ENCODE data around the gene F2RL3. TPM values are rescaled to one million over a fixed set of nuclear protein-coding genes. Genes with fewer than 3 reads are reported as not detected.

F2RL3 gene
- total and polyA plus RNA-seq, 3 donors from 2014 or later = 4.4 to 6.9 (median 4.6) TPM

GRCh38 chr19:16919496-16919895 lies 30.7 kb downstream of the F2RL3 start:
- no peaks in the 10 kb centered on the region for H3K9me3 ChIP-seq
- intact Hi-C loops (cut with DNase I; ENCODE audit: low total_unique reads) = no loop called here
- no peak for DNase-seq
- no peak overlapping the region for H3K4me3 ChIP-seq
- H3K4me1 ChIP-seq = no peaks in the 10 kb centered on the region
- H3K27me3 ChIP-seq = no peaks in the 10 kb centered on the region
- H3K36me3 ChIP-seq (ENCODE audit: low read depth, missing control alignments) = no peaks in the 10 kb centered on the region
- H3K27ac ChIP-seq = no peak overlapping the region
- WGBS, 2 donors = 78 to 81% methylated on average over 4 of the region's 4 CpGs
- TF ChIP-seq CTCF (IDR thresholded peaks at IDR 0.05) = no peak
- no peak for TF ChIP-seq POLR2A (IDR thresholded peaks at IDR 0.05)

- Histone ChIP-seq H3K9me3 (no peaks in the 10 kb centered on the region), H3K4me3 (no peak overlapping the region), H3K27ac (no peak overlapping the region), H3K36me3 (ENCODE audit: low read depth, missing control alignments) (no peaks in the 10 kb centered on the region), H3K27me3 (no peaks in the 10 kb centered on the region), H3K4me1 (no peaks in the 10 kb centered on the region)
- 80 to 86% methylated on average over 7 to 12 of the region's 12 CpGs for WGBS, 2 donors
- intact Hi-C loops (cut with DNase I; ENCODE audit: low total_unique reads) = no loop called here
- TF ChIP-seq CTCF (IDR thresholded peaks at IDR 0.05) (no peak), POLR2A (IDR thresholded peaks at IDR 0.05) (no peak)
- DNase-seq = no peak
Observed at GRCh38 chr19:16920816-16921529, 32.2 kb downstream of the F2RL3 start.

- Histone ChIP-seq H3K27ac (no peak overlapping the region), H3K4me3 (no peak overlapping the region), H3K36me3 (ENCODE audit: low read depth, missing control alignments) (no peaks in the 10 kb centered on the region), H3K4me1 (no peaks in the 10 kb centered on the region), H3K9me3 (no peaks in the 10 kb centered on the region), H3K27me3 (no peaks in the 10 kb centered on the region)
- intact Hi-C loops (cut with DNase I; ENCODE audit: low total_unique reads) = no loop called here
- 84 to 95% methylated on average over 8 to 21 of the region's 21 CpGs for WGBS, 2 donors
- TF ChIP-seq CTCF (IDR thresholded peaks at IDR 0.05) (no peak), POLR2A (IDR thresholded peaks at IDR 0.05) (no peak)
- no peak for DNase-seq
Observed at GRCh38 chr19:16921766-16922591, 33.2 kb downstream of the F2RL3 start.

GRCh38 chr19:16922592-16922934 lies 33.8 kb downstream of the F2RL3 start:
- no peaks in the 10 kb centered on the region for H3K36me3 ChIP-seq (ENCODE audit: low read depth, missing control alignments)
- H3K27me3 ChIP-seq = no peaks in the 10 kb centered on the region
- no peak overlapping the region for H3K4me3 ChIP-seq
- 67 to 92% methylated on average over 1 of the region's 1 CpG for WGBS, 2 donors
- no peaks in the 10 kb centered on the region for H3K9me3 ChIP-seq
- H3K4me1 ChIP-seq = no peaks in the 10 kb centered on the region
- TF ChIP-seq POLR2A (IDR thresholded peaks at IDR 0.05) = no peak
- no peak for TF ChIP-seq CTCF (IDR thresholded peaks at IDR 0.05)
- DNase-seq = no peak
- no peak overlapping the region for H3K27ac ChIP-seq
- intact Hi-C loops (cut with DNase I; ENCODE audit: low total_unique reads) = no loop called here
